Hepatocyte (in vitro differentiated cells): ENCODE measurements around the gene GALNT7. TPM values are rescaled to one million over a fixed set of nuclear protein-coding genes. Genes with fewer than 3 reads are reported as not detected.
"Not testable (repeated sequence)": the region's sequence is repeated elsewhere in the genome, so short reads cannot be mapped to it uniquely, and the experiment has no call there.

Experiments
- DNase-seq: peaks from one replicate; pipeline ENCODE4 v3.0.0-alpha.2; 2016; ENCODE audit warnings: low spot score
- H2AFZ ChIP-seq: fragments of 200-600 bp; sonication (generic); 2 replicates; pipeline ENCODE4 v1.6.0; 2016; ENCODE audit warnings: antibody characterized with exemption, mild to moderate bottlenecking
- H3K27ac ChIP-seq: fragments of 200-600 bp; sonication (generic); 2 replicates; pipeline ENCODE4 v1.5.1; 2016; ENCODE audit warnings: mild to moderate bottlenecking
- H3K27me3 ChIP-seq: fragments of 200-600 bp; sonication (generic); 2 replicates; pipeline ENCODE4 v1.6.1; 2016
- H3K36me3 ChIP-seq: fragments of 200-600 bp; sonication (generic); replicated peaks from 2 replicates; pipeline ENCODE4 v1.5.1; 2016; ENCODE audit warnings: low read depth; ENCODE audit not compliant: insufficient read depth
- H3K4me1 ChIP-seq: fragments of 200-600 bp; sonication (generic); 2 replicates; pipeline ENCODE4 v1.5.1; 2016; ENCODE audit warnings: mild to moderate bottlenecking, moderate library complexity; ENCODE audit not compliant: insufficient read depth
- H3K4me2 ChIP-seq: fragments of 200-600 bp; sonication (generic); 2 replicates; pipeline ENCODE4 v1.6.0; 2016
- H3K4me3 ChIP-seq: fragments of 200-600 bp; sonication (generic); 2 replicates; pipeline ENCODE4 v1.5.1; 2016; ENCODE audit warnings: mild to moderate bottlenecking
- H3K79me2 ChIP-seq: fragments of 200-600 bp; sonication (generic); 2 replicates; pipeline ENCODE4 v1.6.0; 2017; ENCODE audit warnings: mild to moderate bottlenecking
- H3K9me2 ChIP-seq: fragments of 200-600 bp; sonication (generic); replicated peaks from 2 replicates; pipeline ENCODE4 v1.6.0; 2017; ENCODE audit warnings: mild to moderate bottlenecking; ENCODE audit not compliant: insufficient read depth
- H3K9me3 ChIP-seq: fragments of 200-600 bp; sonication (generic); 2 replicates; pipeline ENCODE4 v1.5.1; 2016; ENCODE audit warnings: low read depth, mild to moderate bottlenecking
- H4K20me1 ChIP-seq: fragments of 200-600 bp; sonication (generic); 2 replicates; pipeline ENCODE4 v1.6.0; 2016; ENCODE audit warnings: mild to moderate bottlenecking; ENCODE audit not compliant: insufficient read depth, poor library complexity, severe bottlenecking
- EZH2 ChIP-seq: fragments of 200-600 bp; sonication (generic); IDR thresholded peaks from 2 replicates; pipeline ENCODE4 v1.6.1; 2016; ENCODE audit warnings: antibody characterized with exemption, mild to moderate bottlenecking, borderline replicate concordance
- EZH2phosphoT487 ChIP-seq: fragments of 200-600 bp; sonication (generic); IDR thresholded peaks from one replicate; pipeline ENCODE4 v1.6.1; 2018; ENCODE audit warnings: antibody characterized with exemption, mild to moderate bottlenecking, low read depth, moderate library complexity; ENCODE audit not compliant: unreplicated experiment, severe bottlenecking
- WGBS: methylation state at CpG from one replicate; pipeline ENCODE4 v1.1.6; 2016; ENCODE audit warnings: low lambda C conversion rate; ENCODE audit errors: missing lambda C conversion rate; 5-methylcytosine and 5-hydroxymethylcytosine counted together
- polyA plus RNA-seq: library from polyadenylated mRNA; unstranded; fragments of >200 nt; fragmentation: Nextera tagmentation; extraction: Ambion mirVana; gene quantifications from 2 replicates; pipeline ENCODE4 v1.2.1, GENCODE V29; 2016
- total RNA-seq: library from RNA; depleted of rRNA; stranded (reverse); fragments of >200 nt; gene quantifications from 2 replicates; pipeline ENCODE4 v1.2.3, GENCODE V29; 2014
- TF ChIP-seq, protein P1 (sequence below): fragments of 200-600 bp; sonication (generic); IDR thresholded peaks from 2 replicates; pipeline ENCODE4 v1.5.1; 2016; ENCODE audit warnings: antibody characterized with exemption, mild to moderate bottlenecking; ENCODE audit not compliant: poor library complexity

Gene GALNT7
- total and polyA plus RNA-seq, 2 experiments from 2014 or later = 23.7 to 44.6 TPM

DNA sequence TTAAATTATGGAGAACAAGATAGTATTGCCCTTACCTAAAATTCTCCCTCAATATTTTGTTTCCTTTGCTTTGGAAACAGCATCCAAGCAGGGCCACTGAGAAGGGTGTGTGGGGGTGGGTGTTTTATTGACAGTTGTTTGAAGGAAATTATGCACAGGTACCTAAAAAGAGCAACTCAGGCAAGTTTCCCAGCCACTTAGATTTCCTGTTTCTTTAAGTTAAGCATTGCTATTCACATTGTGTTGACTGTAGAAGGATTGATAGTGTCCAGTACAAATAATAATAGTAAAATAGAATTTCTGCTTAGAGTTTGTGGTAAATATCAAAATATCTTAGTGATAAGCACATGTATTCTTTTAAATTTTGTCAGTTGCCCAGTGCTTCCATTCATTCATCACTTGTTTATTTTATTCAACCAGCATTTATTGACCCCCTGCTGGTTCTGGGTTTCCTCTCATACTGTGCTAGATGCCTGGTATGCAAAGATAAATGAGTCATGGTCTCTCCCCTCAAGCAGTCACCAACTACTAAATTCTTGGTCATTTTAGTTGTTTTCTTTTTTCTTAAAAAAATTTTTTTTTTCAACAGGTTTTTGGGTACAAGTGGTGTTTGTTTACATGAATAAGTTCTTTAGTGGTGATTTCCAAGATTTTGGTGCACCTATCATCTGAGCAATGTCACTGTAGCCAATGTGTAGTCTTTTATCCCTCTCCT is 50.0 kb downstream of the GALNT7 start:
- H3K27me3 ChIP-seq = no peaks in the 10 kb centered on the region
- no peak overlapping the region for H3K27ac ChIP-seq
- H3K79me2 ChIP-seq = peaks cover 36% of the 10 kb centered on the region
- no peak overlapping the region for H2AFZ ChIP-seq
- H3K4me3 ChIP-seq = no peak overlapping the region
- no peak overlapping the region for H3K4me2 ChIP-seq
- DNase-seq = no peak
- H3K9me2 ChIP-seq = no peaks in the 10 kb centered on the region
- H4K20me1 ChIP-seq = no peaks in the 10 kb centered on the region
- H3K36me3 ChIP-seq = no peaks in the 10 kb centered on the region
- H3K9me3 ChIP-seq = no peaks in the 10 kb centered on the region
- peaks cover 4% of the 10 kb centered on the region for H3K4me1 ChIP-seq
- no peak for TF ChIP-seq EZH2
- TF ChIP-seq EZH2phosphoT487 = no peak
- TF ChIP-seq, protein P1, sequence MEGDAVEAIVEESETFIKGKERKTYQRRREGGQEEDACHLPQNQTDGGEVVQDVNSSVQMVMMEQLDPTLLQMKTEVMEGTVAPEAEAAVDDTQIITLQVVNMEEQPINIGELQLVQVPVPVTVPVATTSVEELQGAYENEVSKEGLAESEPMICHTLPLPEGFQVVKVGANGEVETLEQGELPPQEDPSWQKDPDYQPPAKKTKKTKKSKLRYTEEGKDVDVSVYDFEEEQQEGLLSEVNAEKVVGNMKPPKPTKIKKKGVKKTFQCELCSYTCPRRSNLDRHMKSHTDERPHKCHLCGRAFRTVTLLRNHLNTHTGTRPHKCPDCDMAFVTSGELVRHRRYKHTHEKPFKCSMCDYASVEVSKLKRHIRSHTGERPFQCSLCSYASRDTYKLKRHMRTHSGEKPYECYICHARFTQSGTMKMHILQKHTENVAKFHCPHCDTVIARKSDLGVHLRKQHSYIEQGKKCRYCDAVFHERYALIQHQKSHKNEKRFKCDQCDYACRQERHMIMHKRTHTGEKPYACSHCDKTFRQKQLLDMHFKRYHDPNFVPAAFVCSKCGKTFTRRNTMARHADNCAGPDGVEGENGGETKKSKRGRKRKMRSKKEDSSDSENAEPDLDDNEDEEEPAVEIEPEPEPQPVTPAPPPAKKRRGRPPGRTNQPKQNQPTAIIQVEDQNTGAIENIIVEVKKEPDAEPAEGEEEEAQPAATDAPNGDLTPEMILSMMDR = no peak

DNA sequence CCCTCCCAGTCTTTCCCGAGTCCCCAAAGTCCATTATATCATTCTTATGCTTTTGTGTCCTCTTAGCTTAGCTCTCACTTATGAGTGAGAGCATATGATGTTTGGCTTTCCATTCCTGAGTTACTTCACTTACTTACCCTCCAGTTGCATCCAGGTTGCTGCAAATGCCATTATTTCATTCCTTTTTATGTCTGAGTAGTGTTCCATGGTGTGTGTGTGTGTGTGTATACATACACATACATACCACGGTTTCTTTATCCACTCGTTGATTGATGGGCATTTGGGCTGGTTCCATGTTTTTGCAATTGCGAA is 50.5 kb downstream of the GALNT7 start:
- not testable (repeated sequence) for H4K20me1 ChIP-seq, H3K27ac ChIP-seq, DNase-seq, H3K4me2 ChIP-seq, H3K4me1 ChIP-seq, H3K36me3 ChIP-seq, H3K27me3 ChIP-seq, H2AFZ ChIP-seq, H3K9me2 ChIP-seq, H3K9me3 ChIP-seq, H3K4me3 ChIP-seq
- peaks cover 36% of the 10 kb centered on the region for H3K79me2 ChIP-seq
- 94% methylated on average over 4 of the region's 4 CpGs for WGBS

DNA sequence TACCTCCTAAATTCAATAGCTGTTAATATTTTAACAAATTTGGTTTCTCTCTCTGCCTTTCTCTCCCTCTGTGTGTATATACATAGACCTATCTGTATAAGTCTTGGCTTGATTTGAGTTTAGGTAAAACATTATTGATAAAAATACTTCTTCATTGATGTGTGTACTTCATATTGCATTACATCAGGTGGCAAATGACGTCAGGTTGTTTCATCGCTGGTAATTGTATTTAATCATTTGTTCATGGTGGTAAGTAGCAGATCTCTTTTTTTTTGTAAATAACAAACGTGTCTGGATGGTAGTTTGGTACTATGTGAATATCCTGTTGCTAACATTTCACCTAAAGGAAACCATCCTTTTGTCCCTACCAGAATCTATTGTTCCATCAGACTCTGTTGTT is 55.1 kb downstream of the GALNT7 start:
- H3K9me3 ChIP-seq = no peaks in the 10 kb centered on the region
- no peaks in the 10 kb centered on the region for H4K20me1 ChIP-seq
- H2AFZ ChIP-seq = no peak overlapping the region
- 90% methylated on average over 3 of the region's 3 CpGs for WGBS
- no peak for DNase-seq
- no peaks in the 10 kb centered on the region for H3K4me1 ChIP-seq
- H3K36me3 ChIP-seq = no peaks in the 10 kb centered on the region
- no peak overlapping the region for H3K4me2 ChIP-seq
- peaks cover 31% of the 10 kb centered on the region for H3K79me2 ChIP-seq
- TF ChIP-seq EZH2 (no peak), EZH2phosphoT487 (no peak)
- TF ChIP-seq, protein P1 = no peak
- no peaks in the 10 kb centered on the region for H3K27me3 ChIP-seq
- no peak overlapping the region for H3K27ac ChIP-seq
- no peak overlapping the region for H3K4me3 ChIP-seq
- H3K9me2 ChIP-seq = no peaks in the 10 kb centered on the region

DNA sequence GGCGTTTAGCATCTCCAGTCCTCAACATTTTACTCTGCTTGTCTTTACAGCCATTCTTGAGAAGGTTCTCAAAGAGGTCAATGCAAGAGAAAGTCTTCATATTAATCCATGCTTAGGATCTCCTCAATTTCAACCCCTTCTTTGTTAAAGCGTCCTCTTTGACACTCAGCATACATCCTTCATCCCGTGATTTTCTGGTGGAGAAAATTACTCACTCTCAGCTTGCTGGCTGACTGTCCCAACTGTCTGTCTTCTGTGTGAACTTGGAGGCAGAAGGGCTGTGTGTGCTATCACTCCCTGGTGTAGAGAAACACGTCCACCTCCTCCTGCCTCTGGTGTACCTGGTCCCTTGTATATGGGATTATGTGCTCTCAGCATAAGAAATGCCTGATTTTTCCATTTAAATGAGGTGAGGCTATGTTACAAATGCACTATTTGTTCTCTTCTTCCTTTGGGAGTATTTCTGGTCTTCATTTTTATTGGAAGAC is 57.8 kb downstream of the GALNT7 start:
- Histone ChIP-seq H3K36me3 (no peaks in the 10 kb centered on the region), H3K4me3 (no peak overlapping the region), H3K27ac (no peak overlapping the region), H2AFZ (no peak overlapping the region), H4K20me1 (no peaks in the 10 kb centered on the region), H3K4me2 (no peak overlapping the region), H3K79me2 (peaks cover 21% of the 10 kb centered on the region), H3K4me1 (no peaks in the 10 kb centered on the region), H3K27me3 (no peaks in the 10 kb centered on the region), H3K9me3 (no peaks in the 10 kb centered on the region), H3K9me2 (no peaks in the 10 kb centered on the region)
- WGBS = 85% methylated on average over 4 of the region's 4 CpGs
- DNase-seq = no peak
- TF ChIP-seq, protein P1 = no peak
- TF ChIP-seq EZH2phosphoT487 (no peak), EZH2 (no peak)
